ENCODE data around the gene ZGPAT. TPM values are rescaled to one million over a fixed set of nuclear protein-coding genes. Genes with fewer than 3 reads are reported as not detected.

The ZGPAT gene
- total and polyA plus RNA-seq, 2 of the 13 experiments (the other 11 are each of a cell fraction or from before 2014, with no cell fraction given) = 23.0 to 41.9 TPM

DNA sequence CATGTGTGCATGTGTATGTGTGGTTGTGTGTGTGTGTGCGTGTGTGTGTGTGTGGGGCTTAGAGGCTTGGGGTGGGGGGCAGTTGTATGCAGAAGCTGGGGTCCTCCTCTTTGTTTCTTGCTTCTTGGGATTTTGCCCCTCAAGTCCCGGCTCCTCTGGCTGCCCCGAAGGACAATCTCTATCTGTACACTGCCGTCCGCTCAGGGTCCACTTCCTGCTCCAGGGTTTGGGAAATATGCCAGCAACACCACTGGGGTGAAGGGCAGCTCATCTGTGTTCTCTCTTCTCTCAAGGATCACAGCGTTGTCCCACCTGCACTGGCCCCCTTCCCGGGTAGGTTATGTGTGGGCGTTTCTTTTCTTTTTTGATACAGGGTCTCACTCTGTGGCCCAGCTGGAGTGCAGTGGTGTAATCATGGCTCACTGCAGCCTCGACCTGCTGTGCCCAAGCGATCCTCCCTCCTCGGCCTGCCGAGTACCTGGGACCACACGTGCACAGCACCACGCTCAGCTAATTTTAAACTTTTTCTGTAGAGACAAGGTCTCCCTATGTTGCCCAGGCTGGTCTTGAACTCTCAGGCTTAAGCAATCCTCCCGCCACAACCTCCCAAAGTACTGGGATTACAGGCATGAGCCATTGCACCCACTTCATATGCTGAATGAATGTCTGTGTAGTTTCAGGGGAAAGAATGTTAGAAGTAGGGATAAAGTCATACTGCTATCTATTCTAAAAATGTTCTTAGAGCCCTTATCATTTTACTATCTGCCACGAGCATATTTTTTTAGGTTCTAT is 57.4 kb downstream of the ZGPAT start (continued):
- peak; percentile 76 for TF ChIP-seq HNF1B (CRISPR knock-in tag; IDR thresholded peaks at IDR 0.05)
- TF ChIP-seq ZBTB7A (CRISPR knock-in tag; IDR thresholded peaks at IDR 0.05) = no peak
- TF ChIP-seq SOX6 (IDR thresholded peaks at IDR 0.05) = no peak
- peak; percentile 45 for TF ChIP-seq SOX6 (CRISPR knock-in tag; IDR thresholded peaks at IDR 0.05)
- peak; percentile 91 for TF ChIP-seq ZBTB7B (CRISPR knock-in tag; IDR thresholded peaks at IDR 0.05)
- peak; percentile 39; the same call in 1 of the 2 replicates for TF ChIP-seq ZNF598 (CRISPR knock-in tag; IDR thresholded peaks at IDR 0.05; ENCODE audit: borderline replicate concordance)
- TF ChIP-seq EP300 (IDR thresholded peaks at IDR 0.05; ENCODE audit: low read depth in 2 of 2, low read length in 2 of 2) = no peak
- no peak for TF ChIP-seq EP300 (CRISPR knock-in tag; IDR thresholded peaks at IDR 0.05; ENCODE audit: borderline replicate concordance)
- TF ChIP-seq HDAC2 (CRISPR knock-in tag; IDR thresholded peaks at IDR 0.05) = peak; percentile 67
- peak; percentile 46; the same call in 1 of the 2 replicates for TF ChIP-seq ZFY (CRISPR knock-in tag; IDR thresholded peaks at IDR 0.05)
- TF ChIP-seq ZNF383 (CRISPR knock-in tag; IDR thresholded peaks at IDR 0.05; ENCODE audit: borderline replicate concordance) = 0 out of 2 replicates have a peak, but pooled peaks have one; percentile 19
- TF ChIP-seq ZNF292 (CRISPR knock-in tag; IDR thresholded peaks at IDR 0.05; ENCODE audit: borderline replicate concordance, low read depth) = peak; percentile 69; the same call in 1 of the 2 replicates
- TF ChIP-seq ATF2 (CRISPR knock-in tag; IDR thresholded peaks at IDR 0.05) = no peak
- TF ChIP-seq BRCA1 (CRISPR knock-in tag; IDR thresholded peaks at IDR 0.05) = peak; percentile 45; the same call in 1 of the 2 replicates
- TF ChIP-seq ZNF317 (CRISPR knock-in tag; IDR thresholded peaks at IDR 0.05) = no peak; the same call in 1 of the 2 replicates
- peak; percentile 69 for TF ChIP-seq ZNF501 (CRISPR knock-in tag; IDR thresholded peaks at IDR 0.05)
- TF ChIP-seq FOXP4 (CRISPR knock-in tag; IDR thresholded peaks at IDR 0.05) = peak; percentile 38; the same call in 1 of the 2 replicates
- TF ChIP-seq ZNF709 (CRISPR knock-in tag; IDR thresholded peaks at IDR 0.05) = no peak
- peak; percentile 26; the same call in 1 of the 2 replicates for TF ChIP-seq TSC22D2 (CRISPR knock-in tag; IDR thresholded peaks at IDR 0.05; ENCODE audit: borderline replicate concordance)
- peak; percentile 41; the same call in 1 of the 2 replicates for TF ChIP-seq BRD4 (CRISPR knock-in tag; IDR thresholded peaks at IDR 0.05)
- peak; percentile 54; the same call in 1 of the 2 replicates for TF ChIP-seq ZNF281 (CRISPR knock-in tag; IDR thresholded peaks at IDR 0.05; ENCODE audit: borderline replicate concordance)
